ENCODE results near the gene GLRA1. TPM values are rescaled to one million over a fixed set of nuclear protein-coding genes. Genes with fewer than 3 reads are reported as not detected.
A peak's percentile ranks its signal among the peaks of the same experiment; 100 is the strongest.

GLRA1 gene
- total RNA-seq (not detected), polyA plus RNA-seq (not detected)

DNA sequence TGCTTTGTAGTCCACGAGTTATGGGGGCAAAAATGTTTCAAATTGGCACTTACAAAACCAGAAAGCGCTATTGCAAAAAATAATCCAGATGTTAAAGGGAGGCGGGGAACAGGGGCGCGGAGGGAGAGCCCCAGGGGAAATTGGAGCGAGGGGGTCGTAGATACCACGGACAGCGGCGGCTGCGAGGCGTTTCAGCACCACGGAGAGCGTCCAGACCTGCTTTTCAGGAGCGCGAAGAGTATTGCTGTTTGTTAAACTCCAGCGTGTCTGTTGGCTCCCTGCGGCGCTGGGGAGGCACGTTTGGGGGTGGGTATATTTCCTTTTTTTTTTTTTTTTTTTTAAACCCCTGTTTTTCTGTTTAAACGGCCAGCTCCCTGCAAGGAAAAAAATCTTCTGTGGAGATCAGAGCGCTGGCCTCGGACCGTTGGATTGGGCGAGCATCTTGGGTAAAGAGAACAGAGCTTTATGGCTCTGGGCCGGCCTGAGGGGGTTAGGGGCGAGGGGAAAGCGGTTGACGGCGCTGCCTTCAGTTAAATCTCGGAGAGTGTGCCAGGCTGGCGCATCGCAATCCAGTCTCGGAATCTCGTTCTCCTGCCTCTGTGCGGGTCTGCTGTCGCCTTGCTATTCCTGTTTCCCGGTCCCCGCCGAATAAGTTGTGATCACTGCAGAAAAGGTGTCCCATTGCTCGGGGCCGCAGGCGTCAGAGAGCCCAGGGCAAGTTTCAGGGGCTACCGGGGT, at the start of gene GLRA1:
GLRA1 (minus strand) TSS at position 288 of the 738 bp plus-strand sequence. CDS start 302 bp downstream, outside the sequence.
- ChIA-PET CTCF (interaction anchor here (0.7 kb wide), 1 partner anchor 267 kb away, joined by 3 read pairs; no protein-coding TSS in a partner anchor), POLR2A (no interaction called here)
- Mint-ChIP-seq H3K4me1 (peaks cover 0 to 4% (median 2%) of the 10 kb centered on the region in 3 donors), H3K27me3 (peaks cover 18 to 48% of the 10 kb centered on the region in 2 donors), H3K27ac (peak within 1 kb of the TSS in 1 of 8 donors; percentile 49), H3K4me3 (no peak within 1 kb of the TSS), H3K36me3 (peaks cover 0 to 24% (median 0%) of the 10 kb centered on the region in 3 donors), H3K9me3 (peaks cover 0 to 12% (median 4%) of the 10 kb centered on the region in 5 donors)
- no peaks in the 10 kb centered on the region for H3K9me3 ChIP-seq (ENCODE audit: low read length)
- H3K27ac ChIP-seq (ENCODE audit: low read depth, low read length), result no peak within 1 kb of the TSS
- H3K4me3 ChIP-seq (ENCODE audit: low read length), result no peak within 1 kb of the TSS
- DNase-seq, result peak; percentile 21 to 60 (median 41)
- no peaks in the 10 kb centered on the region for H3K27me3 ChIP-seq (ENCODE audit: insufficient read depth, low read length, poor library complexity, severe bottlenecking)
- no peaks in the 10 kb centered on the region for H3K36me3 ChIP-seq (ENCODE audit: insufficient read depth, low read length)
- no peaks in the 10 kb centered on the region for H3K4me1 ChIP-seq (ENCODE audit: insufficient read depth, low read length)

GRCh38 chr5:151970885-151971284, 46.2 kb upstream of the GLRA1 start:
- H3K4me1 Mint-ChIP-seq, result no peaks in the 10 kb centered on the region
- POLR2A ChIA-PET, result no interaction called here

GRCh38 chr5:151967865-151968264, 43.2 kb upstream of the GLRA1 start:
- Mint-ChIP-seq H3K4me1 (no peaks in the 10 kb centered on the region), H3K36me3 (no peaks in the 10 kb centered on the region), H3K9me3 (no peaks in the 10 kb centered on the region), H3K27me3 (no peaks in the 10 kb centered on the region), H3K27ac (no peak overlapping the region), H3K4me3 (no peak overlapping the region)
- Histone ChIP-seq H3K9me3 (ENCODE audit: low read length) (no peaks in the 10 kb centered on the region), H3K4me1 (ENCODE audit: insufficient read depth, low read length) (no peaks in the 10 kb centered on the region), H3K36me3 (ENCODE audit: insufficient read depth, low read length) (no peaks in the 10 kb centered on the region), H3K27me3 (ENCODE audit: insufficient read depth, low read length, poor library complexity, severe bottlenecking) (no peaks in the 10 kb centered on the region), H3K4me3 (ENCODE audit: low read length) (no peak overlapping the region), H3K27ac (ENCODE audit: low read depth, low read length) (no peak overlapping the region)
- CTCF ChIA-PET, result no interaction called here
- no peak for DNase-seq
- POLR2A ChIA-PET, result no interaction called here

More at GRCh38 chr5:151970885-151971284, 46.2 kb upstream of the GLRA1 start:
- CTCF ChIA-PET, result no interaction called here
- Histone ChIP-seq H3K27ac (ENCODE audit: low read depth, low read length) (no peak overlapping the region), H3K4me3 (ENCODE audit: low read length) (no peak overlapping the region), H3K4me1 (ENCODE audit: insufficient read depth, low read length) (no peaks in the 10 kb centered on the region), H3K9me3 (ENCODE audit: low read length) (no peaks in the 10 kb centered on the region), H3K27me3 (ENCODE audit: insufficient read depth, low read length, poor library complexity, severe bottlenecking) (no peaks in the 10 kb centered on the region), H3K36me3 (ENCODE audit: insufficient read depth, low read length) (no peaks in the 10 kb centered on the region)
- Mint-ChIP-seq H3K9me3 (no peaks in the 10 kb centered on the region), H3K27ac (peak overlapping the region in 1 of 8 donors; percentile 43), H3K36me3 (no peaks in the 10 kb centered on the region), H3K4me3 (no peak overlapping the region), H3K27me3 (no peaks in the 10 kb centered on the region)
- DNase-seq, result no peak

DNA sequence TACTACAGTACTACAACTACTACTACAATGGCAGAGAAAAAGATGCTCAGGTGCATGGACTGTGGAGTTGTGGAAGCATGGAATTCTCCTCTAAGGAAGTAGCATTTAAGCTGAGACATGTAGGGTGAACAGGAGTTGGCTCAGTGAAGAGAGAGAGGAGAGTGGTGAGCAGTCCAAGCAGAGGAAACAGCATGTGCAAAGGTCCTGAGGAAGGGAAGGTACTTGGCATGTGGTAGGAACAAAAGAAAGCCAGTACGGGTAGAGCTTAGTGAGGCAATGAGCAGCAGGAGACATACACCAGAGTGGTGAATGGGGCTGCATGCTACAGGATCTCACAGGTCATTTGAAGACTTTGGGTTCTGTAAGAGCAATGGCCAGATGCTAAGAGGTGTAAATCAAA, 41.4 kb upstream of the GLRA1 start:
- CTCF ChIA-PET, result interaction anchor here (1.0 kb wide), 1 partner anchor 9 kb away, joined by 3 read pairs; no protein-coding TSS in a partner anchor

GRCh38 chr5:151964471-151964870, 39.8 kb upstream of the GLRA1 start:
- Histone ChIP-seq H3K9me3 (ENCODE audit: low read length) (no peaks in the 10 kb centered on the region), H3K36me3 (ENCODE audit: insufficient read depth, low read length) (no peaks in the 10 kb centered on the region), H3K4me1 (ENCODE audit: insufficient read depth, low read length) (no peaks in the 10 kb centered on the region), H3K27me3 (ENCODE audit: insufficient read depth, low read length, poor library complexity, severe bottlenecking) (no peaks in the 10 kb centered on the region), H3K27ac (ENCODE audit: low read depth, low read length) (no peak overlapping the region), H3K4me3 (ENCODE audit: low read length) (no peak overlapping the region)
- H3K27ac Mint-ChIP-seq, result no peak overlapping the region
- no peaks in the 10 kb centered on the region for H3K27me3 Mint-ChIP-seq
- ChIA-PET CTCF (no interaction called here), POLR2A (no interaction called here)
- H3K9me3 Mint-ChIP-seq, result no peaks in the 10 kb centered on the region
- H3K4me3 Mint-ChIP-seq, result no peak overlapping the region
- H3K36me3 Mint-ChIP-seq, result no peaks in the 10 kb centered on the region
- no peak for DNase-seq
- peaks cover 0 to 9% (median 0%) of the 10 kb centered on the region in 3 donors for H3K4me1 Mint-ChIP-seq

More for the DNA sequence above, 41.4 kb upstream of the GLRA1 start:
- Mint-ChIP-seq H3K27ac (peak overlapping the region in 1 of 8 donors; percentile 75), H3K4me3 (no peak overlapping the region), H3K27me3 (no peaks in the 10 kb centered on the region), H3K4me1 (peaks cover 0 to 9% (median 0%) of the 10 kb centered on the region in 3 donors), H3K36me3 (no peaks in the 10 kb centered on the region), H3K9me3 (no peaks in the 10 kb centered on the region)
- H3K4me3 ChIP-seq (ENCODE audit: low read length), result no peak overlapping the region
- POLR2A ChIA-PET, result no interaction called here
- H3K4me1 ChIP-seq (ENCODE audit: insufficient read depth, low read length), result no peaks in the 10 kb centered on the region
- H3K9me3 ChIP-seq (ENCODE audit: low read length), result no peaks in the 10 kb centered on the region
- no peaks in the 10 kb centered on the region for H3K36me3 ChIP-seq (ENCODE audit: insufficient read depth, low read length)
- H3K27me3 ChIP-seq (ENCODE audit: insufficient read depth, low read length, poor library complexity, severe bottlenecking), result no peaks in the 10 kb centered on the region
- no peak for DNase-seq
- no peak overlapping the region for H3K27ac ChIP-seq (ENCODE audit: low read depth, low read length)

DNA sequence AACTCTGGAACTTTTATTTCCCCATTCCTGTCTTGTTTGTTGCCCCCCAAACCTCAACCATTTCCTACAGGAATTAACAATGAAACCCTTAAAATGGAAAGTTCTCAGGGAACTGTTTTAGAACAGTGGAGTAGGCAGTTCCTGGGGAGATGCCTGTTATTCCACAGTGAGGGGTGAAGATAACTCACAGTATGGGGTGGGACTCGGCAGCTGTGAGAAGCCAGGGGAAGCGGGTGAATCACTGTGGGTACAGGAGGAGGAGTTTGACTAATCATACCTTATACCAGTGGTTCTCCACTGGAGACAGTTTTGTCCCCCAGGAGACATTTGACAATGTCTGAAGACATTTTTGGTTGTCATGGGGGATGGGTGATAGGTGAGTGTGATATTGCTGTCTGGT, 36.9 kb upstream of the GLRA1 start:
- Mint-ChIP-seq H3K9me3 (no peaks in the 10 kb centered on the region), H3K27ac (no peak overlapping the region), H3K27me3 (no peaks in the 10 kb centered on the region), H3K4me1 (peaks cover 11 to 27% (median 18%) of the 10 kb centered on the region in 3 donors), H3K36me3 (no peaks in the 10 kb centered on the region), H3K4me3 (peak overlapping the region in 1 of 7 donors; percentile 45)
- Histone ChIP-seq H3K9me3 (ENCODE audit: low read length) (no peaks in the 10 kb centered on the region), H3K4me1 (ENCODE audit: insufficient read depth, low read length) (peaks cover 9% of the 10 kb centered on the region), H3K36me3 (ENCODE audit: insufficient read depth, low read length) (no peaks in the 10 kb centered on the region), H3K4me3 (ENCODE audit: low read length) (no peak overlapping the region), H3K27me3 (ENCODE audit: insufficient read depth, low read length, poor library complexity, severe bottlenecking) (no peaks in the 10 kb centered on the region), H3K27ac (ENCODE audit: low read depth, low read length) (no peak overlapping the region)
- POLR2A ChIA-PET, result no interaction called here
- DNase-seq, result no peak
- CTCF ChIA-PET, result no interaction called here

DNA sequence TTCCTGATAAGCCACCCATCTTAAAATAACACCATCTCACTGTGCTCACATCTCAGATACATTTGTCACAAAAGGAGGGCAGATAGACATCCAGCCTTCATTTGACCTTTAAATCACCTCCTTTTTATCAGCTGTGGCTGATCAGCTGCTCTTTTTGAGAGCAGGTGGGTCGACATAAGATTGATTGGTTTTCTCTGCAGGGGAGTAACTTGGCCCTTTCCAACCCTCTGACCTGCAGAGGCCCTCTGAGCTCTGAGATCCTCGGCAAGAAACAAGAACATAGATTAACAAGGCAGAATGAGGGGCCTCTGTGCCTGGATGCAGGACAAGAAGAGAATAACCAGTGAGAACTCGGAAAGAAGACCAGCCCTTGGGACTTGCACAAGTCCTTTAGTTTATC, 33.5 kb upstream of the GLRA1 start:
- CTCF ChIA-PET, result no interaction called here
- H3K4me3 Mint-ChIP-seq, result no peak overlapping the region

DNA sequence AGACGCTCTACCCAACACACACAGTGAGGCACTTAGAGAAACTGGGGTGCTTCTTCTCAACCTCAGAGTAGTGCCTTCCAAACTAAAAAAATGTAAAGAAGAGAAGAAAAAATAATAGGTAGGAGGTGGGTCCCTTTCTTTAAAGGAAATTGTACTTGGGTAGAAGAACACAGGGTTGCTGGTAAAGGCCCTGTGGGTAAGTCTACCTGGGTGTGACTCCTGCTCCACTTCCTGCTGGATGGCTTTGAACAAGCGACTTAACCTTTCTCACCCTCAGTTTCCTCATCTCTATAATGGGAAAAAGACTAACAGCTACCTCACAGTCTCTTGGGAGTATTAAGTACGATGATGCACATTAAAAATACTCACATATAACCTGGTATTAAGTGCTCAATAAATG, 32.1 kb upstream of the GLRA1 start:
- Mint-ChIP-seq H3K9me3 (no peaks in the 10 kb centered on the region), H3K36me3 (peaks cover 0 to 4% (median 2%) of the 10 kb centered on the region in 3 donors), H3K4me1 (peaks cover 30 to 38% (median 33%) of the 10 kb centered on the region in 3 donors), H3K27ac (peak overlapping the region in 4 of 8 donors; percentile 15 to 86 (median 33)), H3K27me3 (peaks cover 0 to 3% of the 10 kb centered on the region in 2 donors), H3K4me3 (peak overlapping the region in 4 of 7 donors; percentile 11 to 60 (median 46))
- ChIA-PET POLR2A (no interaction called here), CTCF (interaction anchor here (1.1 to 1.4 kb wide), 2 partner anchors 9 to 186 kb away, joined by 3 read pairs; no protein-coding TSS in a partner anchor)
- no peak for DNase-seq
- Histone ChIP-seq H3K4me1 (ENCODE audit: insufficient read depth, low read length) (peaks cover 17% of the 10 kb centered on the region), H3K4me3 (ENCODE audit: low read length) (no peak overlapping the region), H3K27ac (ENCODE audit: low read depth, low read length) (no peak overlapping the region), H3K9me3 (ENCODE audit: low read length) (no peaks in the 10 kb centered on the region), H3K36me3 (ENCODE audit: insufficient read depth, low read length) (no peaks in the 10 kb centered on the region), H3K27me3 (ENCODE audit: insufficient read depth, low read length, poor library complexity, severe bottlenecking) (no peaks in the 10 kb centered on the region)

More for the DNA sequence above, 33.5 kb upstream of the GLRA1 start:
- no peak for DNase-seq
- POLR2A ChIA-PET, result no interaction called here
- peaks cover 17% of the 10 kb centered on the region for H3K4me1 ChIP-seq (ENCODE audit: insufficient read depth, low read length)
- Mint-ChIP-seq H3K27me3 (peaks cover 0 to 3% of the 10 kb centered on the region in 2 donors), H3K27ac (peak overlapping the region in 1 of 8 donors; percentile 1), H3K36me3 (peaks cover 0 to 4% (median under 1%) of the 10 kb centered on the region in 3 donors), H3K4me1 (peaks cover 25 to 43% (median 33%) of the 10 kb centered on the region in 3 donors), H3K9me3 (no peaks in the 10 kb centered on the region)
- H3K27ac ChIP-seq (ENCODE audit: low read depth, low read length), result no peak overlapping the region
- H3K9me3 ChIP-seq (ENCODE audit: low read length), result no peaks in the 10 kb centered on the region
- no peaks in the 10 kb centered on the region for H3K27me3 ChIP-seq (ENCODE audit: insufficient read depth, low read length, poor library complexity, severe bottlenecking)
- H3K36me3 ChIP-seq (ENCODE audit: insufficient read depth, low read length), result no peaks in the 10 kb centered on the region
- no peak overlapping the region for H3K4me3 ChIP-seq (ENCODE audit: low read length)

Measured in CD8-positive, alpha-beta memory T cell (primary cell).